D341Med (cell line): ENCODE results near the gene C16orf82.

Experiments used
- DNase-seq: peaks from one replicate; pipeline ENCODE4 v3.0.0; 2012; ENCODE audit warnings: low spot score

Gene C16orf82

GRCh38 chr16:27088216-27088615 lies 21.5 kb downstream of the C16orf82 start:
- DNase-seq: no peak

GRCh38 chr16:27096375-27096774 lies 29.6 kb downstream of the C16orf82 start:
- no peak for DNase-seq

DNA sequence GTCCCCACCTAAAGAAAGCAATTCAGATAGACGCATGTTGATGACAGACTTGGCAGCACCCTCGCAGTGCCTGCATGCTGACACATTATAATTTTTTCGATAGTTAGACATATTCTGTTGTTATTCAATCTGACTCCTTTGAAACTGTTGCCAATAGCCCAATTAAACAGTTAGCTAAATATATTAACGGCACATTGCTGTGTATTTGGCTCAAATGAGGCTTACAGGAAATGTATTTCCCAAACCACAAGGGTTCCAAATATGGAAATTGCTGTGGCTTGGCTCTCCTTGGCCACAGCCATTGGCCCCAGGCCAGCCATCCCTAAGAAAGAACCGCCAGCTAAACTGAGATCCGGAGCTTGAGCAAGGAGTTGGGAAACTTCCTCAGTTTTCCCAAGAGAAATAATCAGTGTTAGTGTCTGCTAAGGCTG lies 31.1 kb downstream of the C16orf82 start:
- no peak for DNase-seq

- no peak for DNase-seq
These were observed 31.8 kb downstream of the C16orf82 start for GRCh38 chr16:27098366-27099049.

- peak; percentile 2 for DNase-seq
These were observed 36.2 kb downstream of the C16orf82 start for GRCh38 chr16:27102701-27103575.

GRCh38 chr16:27103954-27104353 lies 37.2 kb downstream of the C16orf82 start:
- DNase-seq: no peak

DNA sequence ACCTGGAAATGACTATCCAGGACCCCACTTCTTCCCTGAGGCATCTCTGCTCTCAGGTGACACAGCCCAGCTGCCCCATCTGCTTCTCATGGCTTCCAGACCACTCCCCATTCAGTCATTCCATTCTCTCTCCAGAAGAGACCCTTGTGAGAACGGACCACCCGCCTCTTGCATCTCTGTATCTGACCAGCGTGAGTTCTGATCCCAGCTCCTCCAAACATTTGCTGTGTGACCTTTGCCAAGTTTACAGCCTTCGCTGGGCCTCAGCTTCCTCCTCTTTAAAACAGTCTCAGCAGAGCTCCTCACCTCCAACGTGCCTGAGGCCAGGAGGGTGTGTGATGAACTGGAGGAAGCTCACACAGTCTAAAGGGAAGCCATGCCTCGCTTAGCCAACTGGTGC lies 39.6 kb downstream of the C16orf82 start:
- DNase-seq: no peak

- no peak for DNase-seq
These were observed 40.5 kb downstream of the C16orf82 start for GRCh38 chr16:27107185-27107592.

DNA sequence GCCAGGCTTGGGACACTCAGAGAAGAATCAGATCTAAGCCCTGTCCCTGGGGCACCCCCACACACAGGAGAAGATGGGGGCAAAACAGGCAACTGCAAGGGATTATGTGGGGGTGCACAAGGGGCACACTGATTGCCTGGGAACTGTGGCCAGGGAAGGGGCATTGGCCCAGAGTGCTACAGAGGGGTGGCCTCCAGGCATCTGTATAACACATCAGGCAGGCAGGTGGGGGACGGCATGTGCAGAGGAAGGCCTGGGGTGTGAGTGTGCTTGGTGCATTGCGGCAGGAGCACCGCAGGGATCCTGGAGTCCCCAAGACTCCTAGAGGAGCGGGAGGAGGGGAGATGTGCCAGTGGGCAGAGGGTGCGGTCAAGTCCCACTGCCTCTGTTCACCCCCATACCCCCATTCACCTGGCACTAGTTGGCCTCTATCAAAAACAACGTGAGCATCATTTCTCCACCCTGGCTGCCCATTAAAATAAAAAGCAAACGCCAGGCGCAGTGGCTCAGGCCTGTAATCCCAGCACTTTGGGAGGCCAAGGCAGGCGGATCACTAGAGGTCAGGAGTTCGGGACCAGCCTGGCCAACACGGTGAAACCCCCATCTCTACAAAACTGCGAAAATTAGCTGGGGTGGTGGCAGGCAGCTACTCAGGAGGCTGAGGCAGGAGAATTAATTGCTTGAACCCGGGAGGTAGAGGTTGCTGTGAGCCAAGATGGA lies 41.5 kb downstream of the C16orf82 start:
- DNase-seq: no peak

- no peak for DNase-seq
These were observed 42.3 kb downstream of the C16orf82 start for GRCh38 chr16:27108826-27109665.

DNA sequence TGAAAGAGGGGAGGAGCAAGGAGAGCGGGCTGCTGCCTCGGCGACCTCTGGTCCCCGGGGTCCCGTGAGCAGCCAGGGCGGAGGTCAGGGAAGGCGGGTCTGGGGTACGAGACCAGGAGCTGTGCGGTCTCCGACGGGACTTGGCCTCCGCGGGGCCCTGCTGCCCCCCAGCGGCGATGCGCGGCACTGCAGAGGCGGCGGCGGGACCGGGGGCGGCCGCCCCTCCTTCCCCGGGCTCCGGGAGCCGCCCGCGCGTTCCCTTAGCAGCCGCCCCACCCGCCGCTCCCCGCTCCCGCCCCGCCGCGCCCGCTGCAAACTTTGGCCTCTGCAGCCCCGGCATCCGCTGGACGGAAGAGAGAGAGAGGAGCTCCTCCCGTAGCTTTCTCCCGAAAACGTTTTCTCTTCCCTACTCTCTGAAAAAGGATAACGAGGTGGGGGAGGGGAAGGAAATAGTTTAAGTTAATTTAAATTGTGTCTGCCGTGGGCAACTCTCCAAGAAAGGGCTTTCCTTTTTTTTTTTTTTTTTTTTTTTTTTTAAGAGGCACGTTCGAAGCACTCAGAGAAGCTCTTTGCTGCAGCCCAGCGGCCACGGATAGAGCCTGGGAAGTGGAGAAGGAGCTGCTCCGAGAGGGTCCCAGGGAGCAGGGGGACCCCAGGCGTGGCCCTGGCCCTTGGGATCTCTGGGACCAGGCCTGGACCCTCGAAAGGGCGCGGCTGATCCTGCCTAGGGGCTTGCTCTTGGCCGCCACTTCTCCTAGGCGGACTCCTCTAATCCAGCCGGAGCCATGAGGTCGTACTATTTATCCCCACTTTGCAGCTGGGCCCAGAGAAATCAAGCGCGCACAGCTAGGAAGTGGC lies 43.2 kb downstream of the C16orf82 start:
- peak; percentile 94 for DNase-seq

- no peak for DNase-seq
These were observed 43.8 kb downstream of the C16orf82 start for GRCh38 chr16:27110524-27110896.

DNA sequence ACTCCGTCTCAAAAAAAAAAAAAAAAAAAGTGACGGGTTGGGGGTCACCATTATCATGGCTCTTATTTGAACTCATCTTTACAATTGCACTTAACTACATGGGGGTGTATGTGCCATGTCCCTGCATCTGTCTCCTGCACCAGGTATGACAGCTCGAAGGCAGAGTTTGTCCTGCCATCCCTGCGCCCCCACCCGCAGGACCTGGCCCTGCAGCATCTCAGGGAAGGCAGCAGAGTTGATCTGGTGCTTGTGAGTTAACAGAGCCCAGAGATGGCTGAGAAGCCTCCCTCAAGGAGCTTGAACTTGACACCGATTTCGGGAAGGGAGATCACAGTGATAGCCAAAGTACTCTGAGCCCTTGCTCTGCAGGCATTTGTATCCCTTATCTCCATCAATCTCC lies 44.8 kb downstream of the C16orf82 start:
- DNase-seq: no peak

- no peak for DNase-seq
These were observed 45.5 kb downstream of the C16orf82 start for GRCh38 chr16:27112093-27112811.

- no peak for DNase-seq
These were observed 46.7 kb downstream of the C16orf82 start for GRCh38 chr16:27113341-27113841.

DNA sequence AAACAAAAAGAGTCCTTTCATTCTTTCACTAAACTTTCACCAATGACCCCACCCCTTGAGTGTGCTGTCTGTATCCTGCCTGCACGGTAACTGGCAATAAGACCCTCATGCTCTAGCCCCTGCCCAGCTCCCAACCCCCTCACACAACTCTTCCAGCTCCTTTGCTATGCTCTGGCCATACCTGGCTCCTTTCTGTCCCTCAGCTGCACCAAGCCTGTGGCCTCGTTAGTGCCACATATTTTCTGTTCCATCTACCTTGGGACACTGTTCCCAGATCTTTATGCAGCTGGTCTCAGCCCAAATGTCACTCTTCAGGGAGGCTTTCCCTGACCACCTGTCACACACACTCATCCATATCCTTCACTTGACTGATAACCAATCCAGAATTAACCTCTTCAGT lies 47.3 kb downstream of the C16orf82 start:
- no peak for DNase-seq

DNA sequence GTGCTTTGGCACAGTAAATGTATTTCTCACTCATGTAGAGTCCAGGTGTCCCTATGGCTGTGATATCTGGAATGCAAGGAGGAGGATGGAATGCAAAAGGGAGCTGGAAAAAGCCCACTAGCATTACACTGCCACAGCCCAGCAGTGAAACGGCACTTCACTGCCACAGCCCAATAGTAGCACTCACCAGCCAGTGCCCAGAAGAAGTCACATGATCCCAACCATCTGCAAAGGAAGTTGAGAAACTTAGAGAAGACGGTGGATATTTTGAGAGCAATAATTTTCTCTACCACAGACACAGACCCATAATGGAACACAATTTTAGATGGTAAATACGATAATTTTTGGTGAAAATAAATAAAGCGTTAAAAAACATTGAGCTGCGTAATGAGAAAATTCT lies 51.8 kb downstream of the C16orf82 start:
- DNase-seq: no peak
